GM12872 (cell line): ENCODE results near the gene LGALS7.

Source experiments
- CTCF ChIP-seq: IDR thresholded peaks from 3 replicates; pipeline ENCODE4 v1.5.1; 2011; ENCODE audit warnings: low read depth, mild to moderate bottlenecking, low read length, moderate library complexity; ENCODE audit not compliant: insufficient read depth

The LGALS7 gene

GRCh38 chr19:38731654-38732301 lies 41.5 kb downstream of the LGALS7 start:
- no peak for TF ChIP-seq CTCF

DNA sequence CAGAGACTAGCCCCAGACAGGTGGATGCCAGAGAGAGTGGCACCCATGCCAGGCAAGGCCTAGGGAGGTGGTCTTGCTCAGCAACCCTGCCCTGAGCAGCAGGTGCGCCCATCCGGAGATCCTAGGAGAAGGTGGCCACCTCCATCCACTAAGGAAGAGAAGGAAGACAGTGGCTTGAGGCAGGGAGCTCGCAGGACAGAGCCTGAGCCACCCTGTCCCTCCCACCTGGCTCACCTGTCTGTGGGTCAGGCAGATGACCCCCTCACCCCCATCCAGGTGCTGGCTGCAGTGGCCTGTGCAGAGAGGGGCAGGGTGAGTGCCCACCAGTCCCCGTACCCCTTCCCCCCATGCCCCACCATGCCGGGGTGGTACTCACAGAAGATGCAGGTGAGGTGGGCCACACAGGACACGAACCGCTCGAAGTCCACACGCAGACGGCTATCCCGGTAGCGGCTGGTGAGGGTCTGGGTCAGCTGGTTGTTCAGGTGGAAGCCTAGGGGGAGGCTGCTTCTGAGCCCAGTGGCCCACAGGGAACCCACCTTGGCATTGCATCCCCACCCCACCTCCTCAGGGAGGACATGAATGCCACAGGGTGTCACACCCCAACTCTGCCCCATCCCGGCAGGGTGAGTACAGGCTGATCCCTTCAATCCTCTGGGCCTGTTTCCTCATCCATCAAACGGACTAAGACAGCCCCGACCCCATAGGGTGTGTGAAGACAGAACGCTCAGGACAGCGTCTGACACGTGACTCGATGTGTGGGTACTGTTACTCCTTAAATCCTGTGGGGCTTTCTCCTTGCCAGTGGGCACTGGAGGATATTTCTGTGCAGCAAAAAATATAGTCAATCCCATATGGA lies 42.4 kb downstream of the LGALS7 start:
- TF ChIP-seq CTCF, result no peak

- TF ChIP-seq CTCF, result no peak
Observed at GRCh38 chr19:38730470-38730730, 42.9 kb downstream of the LGALS7 start.

- peak; percentile 89 for TF ChIP-seq CTCF
Observed at GRCh38 chr19:38729653-38730469, 43.5 kb downstream of the LGALS7 start.

- TF ChIP-seq CTCF, result no peak
Observed at GRCh38 chr19:38728752-38729541, 44.4 kb downstream of the LGALS7 start.

GRCh38 chr19:38727868-38728660 lies 45.3 kb downstream of the LGALS7 start:
- no peak for TF ChIP-seq CTCF
